WERI-Rb-1 (cell line): ENCODE data around the gene IRF2BP1.
A peak's percentile ranks its signal among the peaks of the same experiment; 100 is the strongest.

ENCODE experiments used
- DNase-seq: peaks from one replicate; pipeline ENCODE4 v3.0.0-alpha.2; 2020
- H3K27ac ChIP-seq: fragments of 250-450 bp; sonication (Bioruptor Pico); 2 replicates; pipeline ENCODE4 v1.5.1; 2020; ENCODE audit warnings: mild to moderate bottlenecking, moderate library complexity
- H3K27me3 ChIP-seq: fragments of 250-450 bp; sonication (Bioruptor Pico); 2 replicates; pipeline ENCODE4 v1.5.1; 2021; ENCODE audit warnings: mild to moderate bottlenecking, low read depth, moderate library complexity; ENCODE audit not compliant: insufficient read depth, severe bottlenecking
- H3K36me3 ChIP-seq: fragments of 250-450 bp; sonication (Bioruptor Pico); 2 replicates; pipeline ENCODE4 v1.5.1; 2020; ENCODE audit warnings: mild to moderate bottlenecking, moderate library complexity
- H3K4me3 ChIP-seq: 2 replicates; pipeline ENCODE4 v1.5.1; 2011; ENCODE audit warnings: low read depth, mild to moderate bottlenecking, control low read depth, low read length
- H3K9me3 ChIP-seq: fragments of 250-450 bp; sonication (Bioruptor Pico); 2 replicates; pipeline ENCODE4 v1.5.1; 2021; ENCODE audit warnings: mild to moderate bottlenecking, moderate library complexity; ENCODE audit not compliant: severe bottlenecking
- CTCF ChIP-seq: IDR thresholded peaks from 2 replicates; pipeline ENCODE4 v1.5.1; 2011; ENCODE audit warnings: low read depth, mild to moderate bottlenecking, control low read depth, inconsistent platforms, low read length

Gene IRF2BP1

GRCh38 chr19:45862564-45863334 is 23.2 kb downstream of the IRF2BP1 start, which contains the start of gene SYMPK:
Gene SYMPK (minus strand): TSS chr19:45863147. CDS start chr19:45854495, 8,652 bp downstream.
- peaks cover 18% of the 10 kb centered on the region for H3K36me3 ChIP-seq
- no peak for TF ChIP-seq CTCF
- H3K27ac ChIP-seq = peak within 1 kb of the TSS; percentile 78
- peak within 1 kb of the TSS; percentile 98 for H3K4me3 ChIP-seq
- H3K9me3 ChIP-seq = no peaks in the 10 kb centered on the region
- H3K27me3 ChIP-seq = no peaks in the 10 kb centered on the region
- peak; percentile 99 for DNase-seq

GRCh38 chr19:45862271-45862563 is 23.7 kb downstream of the IRF2BP1 start:
- Histone ChIP-seq H3K4me3 (peak overlapping the region; percentile 98), H3K27ac (peak overlapping the region; percentile 78), H3K9me3 (no peaks in the 10 kb centered on the region), H3K36me3 (peaks cover 18% of the 10 kb centered on the region), H3K27me3 (no peaks in the 10 kb centered on the region)
- TF ChIP-seq CTCF = no peak
- DNase-seq = no peak

GRCh38 chr19:45860359-45861259 is 25.3 kb downstream of the IRF2BP1 start:
- Histone ChIP-seq H3K27me3 (no peaks in the 10 kb centered on the region), H3K36me3 (peaks cover 25% of the 10 kb centered on the region), H3K4me3 (no peak overlapping the region), H3K27ac (no peak overlapping the region), H3K9me3 (no peaks in the 10 kb centered on the region)
- TF ChIP-seq CTCF = no peak
- no peak for DNase-seq

GRCh38 chr19:45854167-45854778 is 31.7 kb downstream of the IRF2BP1 start:
- Histone ChIP-seq H3K9me3 (no peaks in the 10 kb centered on the region), H3K36me3 (peaks cover 59% of the 10 kb centered on the region), H3K27me3 (no peaks in the 10 kb centered on the region), H3K27ac (no peak overlapping the region), H3K4me3 (no peak overlapping the region)
- no peak for DNase-seq
- TF ChIP-seq CTCF = no peak

- Histone ChIP-seq H3K9me3 (no peaks in the 10 kb centered on the region), H3K4me3 (no peak overlapping the region), H3K27ac (no peak overlapping the region), H3K36me3 (peaks cover 62% of the 10 kb centered on the region), H3K27me3 (no peaks in the 10 kb centered on the region)
- no peak for DNase-seq
- no peak for TF ChIP-seq CTCF
Observed at GRCh38 chr19:45852983-45853382, 33.0 kb downstream of the IRF2BP1 start.
